HepG2 (cell line): ENCODE measurements around the gene ALDH7A1. TPM values are rescaled to one million over a fixed set of nuclear protein-coding genes. Genes with fewer than 3 reads are reported as not detected.

Experiments
- AKNA ChIP-seq: sonication (generic); formaldehyde crosslinking; IDR thresholded peaks from 2 replicates; pipeline ENCODE4 v1.4.0; 2020; ENCODE audit warnings: missing genetic modification reagents, borderline replicate concordance
- FOXO4 ChIP-seq: sonication (generic); formaldehyde crosslinking; conservative IDR thresholded peaks from 2 replicates; pipeline ENCODE4 v1.8.1; 2023; ENCODE audit warnings: missing genetic modification reagents
- HDAC2 ChIP-seq: sonication (generic); formaldehyde crosslinking; IDR thresholded peaks from 2 replicates; pipeline ENCODE4 v1.4.0; 2020; ENCODE audit warnings: missing genetic modification reagents
- KAT2B ChIP-seq: fragments of 150-350 bp; IDR thresholded peaks from 2 replicates; pipeline ENCODE4 v1.6.1; 2014; ENCODE audit warnings: low read depth, low read length, borderline replicate concordance
- NFIC ChIP-seq: IDR thresholded peaks from 2 replicates; pipeline ENCODE4 v1.6.1; 2012; ENCODE audit warnings: mild to moderate bottlenecking, low read length, inconsistent platforms
- POLR2A ChIP-seq, 2 experiments: IDR thresholded peaks; 2 replicates each; pipeline ENCODE4 v1.6.1; 2011; ENCODE audit warnings: low read depth in 2 of 2, low read length in 2 of 2, mild to moderate bottlenecking in 1 of 2, moderate library complexity in 1 of 2; ENCODE audit not compliant: insufficient read depth in 1 of 2
- ZNF318 ChIP-seq: sonication (generic); formaldehyde crosslinking; IDR thresholded peaks from 2 replicates; pipeline ENCODE4 v1.4.0; 2020; ENCODE audit warnings: mild to moderate bottlenecking, missing genetic modification reagents
- ZNF557 ChIP-seq: sonication (generic); formaldehyde crosslinking; IDR thresholded peaks from 2 replicates; pipeline ENCODE4 v1.4.0; 2020; ENCODE audit warnings: missing genetic modification reagents
- polyA plus RNA-seq, 8 experiments: library from polyadenylated mRNA; depleted of rRNA in 3 of 8; stranded (reverse) in 7 of 8; unstranded in 1 of 8; fragments of >200 nt; fragmentation: Illumina TruSeq in 4 of 8; extraction: Trizol in 4 of 8; gene quantifications; 2 replicates each; pipeline versions ENCODE4 v1.2.1 to v1.2.3, GENCODE V29; 2011 to 2016; ENCODE audit warnings: low read depth in 4 of 8, missing spikeins in 1 of 8, mixed read lengths in 1 of 8; ENCODE audit not compliant: insufficient read depth in 1 of 8
- total RNA-seq, 5 experiments: library from RNA; depleted of rRNA; stranded (reverse); fragments of >200 nt; fragmentation: Illumina TruSeq; extraction: Trizol; gene quantifications; 2 replicates each; pipeline ENCODE4 v1.2.3, GENCODE V29; 2016; ENCODE audit warnings: low read depth in 1 of 5
- TF ChIP-seq, protein P1 (sequence below): IDR thresholded peaks from 2 replicates; pipeline ENCODE4 v1.6.1; 2016; ENCODE audit warnings: mild to moderate bottlenecking

The ALDH7A1 gene
- total and polyA plus RNA-seq, 2 of the 13 experiments (the other 11 are each of a cell fraction or from before 2014, with no cell fraction given): 69.0 to 100 TPM

GRCh38 chr5:126594748-126595485, at the start of gene ALDH7A1 (continued):
- TF ChIP-seq AKNA: no peak
- TF ChIP-seq KAT2B: no peak
- peak; percentile 94 to 98 for TF ChIP-seq POLR2A (IDR thresholded peaks at IDR 0.05; ENCODE audit: insufficient read depth in 1 of 2, low read depth in 2 of 2, low read length in 2 of 2)
- TF ChIP-seq ZNF318 (CRISPR knock-in tag): no peak
- no peak for TF ChIP-seq FOXO4 (CRISPR knock-in tag)
- peak; percentile 66; the same call in 1 of the 2 replicates for TF ChIP-seq HDAC2 (CRISPR knock-in tag)
- no peak for TF ChIP-seq NFIC
- TF ChIP-seq, protein P1, sequence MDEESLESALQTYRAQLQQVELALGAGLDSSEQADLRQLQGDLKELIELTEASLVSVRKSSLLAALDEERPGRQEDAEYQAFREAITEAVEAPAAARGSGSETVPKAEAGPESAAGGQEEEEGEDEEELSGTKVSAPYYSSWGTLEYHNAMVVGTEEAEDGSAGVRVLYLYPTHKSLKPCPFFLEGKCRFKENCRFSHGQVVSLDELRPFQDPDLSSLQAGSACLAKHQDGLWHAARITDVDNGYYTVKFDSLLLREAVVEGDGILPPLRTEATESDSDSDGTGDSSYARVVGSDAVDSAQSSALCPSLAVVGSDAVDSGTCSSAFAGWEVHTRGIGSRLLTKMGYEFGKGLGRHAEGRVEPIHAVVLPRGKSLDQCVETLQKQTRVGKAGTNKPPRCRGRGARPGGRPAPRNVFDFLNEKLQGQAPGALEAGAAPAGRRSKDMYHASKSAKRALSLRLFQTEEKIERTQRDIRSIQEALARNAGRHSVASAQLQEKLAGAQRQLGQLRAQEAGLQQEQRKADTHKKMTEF (CRISPR knock-in tag): peak; percentile 81; the same call in 1 of the 2 replicates
- no peak for TF ChIP-seq ZNF557
